H9 (cell line): ENCODE data around the gene SLC9A7. TPM values are rescaled to one million over a fixed set of nuclear protein-coding genes. Genes with fewer than 3 reads are reported as not detected.

Experiments used
- DNase-seq: peaks from one replicate; pipeline ENCODE4 v3.0.0-alpha.2; 2017
- H2AFZ ChIP-seq: one replicate; pipeline ENCODE4 v1.6.1; 2013; ENCODE audit warnings: mild to moderate bottlenecking, low read length, control low read depth, moderate library complexity
- H2AK5ac ChIP-seq: 2 replicates; pipeline ENCODE4 v1.6.1; 2013; ENCODE audit warnings: low read length, control low read depth, mixed read lengths; ENCODE audit not compliant: insufficient read length
- H2BK120ac ChIP-seq: one replicate; pipeline ENCODE4 v1.6.1; 2013; ENCODE audit warnings: low read depth, mild to moderate bottlenecking, low read length, control low read depth, inconsistent platforms; ENCODE audit not compliant: poor library complexity, severe bottlenecking
- H2BK12ac ChIP-seq: 2 replicates; pipeline ENCODE4 v1.6.1; 2013; ENCODE audit warnings: low read length, control low read depth, mixed read lengths, low read depth; ENCODE audit not compliant: insufficient read length
- H2BK15ac ChIP-seq: 2 replicates; pipeline ENCODE4 v1.6.1; 2013; ENCODE audit warnings: low read depth, low read length, control low read depth
- H2BK20ac ChIP-seq: one replicate; pipeline ENCODE4 v1.6.1; 2013; ENCODE audit warnings: low read depth, mild to moderate bottlenecking, low read length, control low read depth, inconsistent platforms; ENCODE audit not compliant: poor library complexity, severe bottlenecking
- H2BK5ac ChIP-seq: 2 replicates; pipeline ENCODE4 v1.6.1; 2013; ENCODE audit warnings: low read length, control low read depth, mixed read lengths; ENCODE audit not compliant: insufficient read length
- H3K14ac ChIP-seq: 2 replicates; pipeline ENCODE4 v1.6.1; 2013; ENCODE audit warnings: low read length, control low read depth; ENCODE audit not compliant: insufficient read depth
- H3K18ac ChIP-seq: 2 replicates; pipeline ENCODE4 v1.6.1; 2013; ENCODE audit warnings: low read depth, mild to moderate bottlenecking, mixed read lengths, low read length, control low read depth; ENCODE audit not compliant: insufficient read length
- H3K23ac ChIP-seq: 2 replicates; pipeline ENCODE4 v1.6.1; 2013; ENCODE audit warnings: low read length, control low read depth, mixed read lengths, low read depth; ENCODE audit not compliant: insufficient read length
- H3K23me2 ChIP-seq: 2 replicates; pipeline ENCODE4 v1.6.1; 2013; ENCODE audit warnings: low read depth, mild to moderate bottlenecking, mixed read lengths, low read length, control low read depth; ENCODE audit not compliant: insufficient read length, poor library complexity, severe bottlenecking
- H3K27ac ChIP-seq: 2 replicates; pipeline ENCODE4 v1.5.1; 2013; ENCODE audit warnings: low read length, control low read depth, mixed read lengths, low read depth; ENCODE audit not compliant: insufficient read length
- H3K27me3 ChIP-seq: 2 replicates; pipeline ENCODE4 v1.6.1; 2013; ENCODE audit warnings: low read length, control low read depth, inconsistent platforms; ENCODE audit not compliant: insufficient read depth
- H3K4ac ChIP-seq: 2 replicates; pipeline ENCODE4 v1.6.1; 2013; ENCODE audit warnings: low read depth, mild to moderate bottlenecking, control low read depth, inconsistent platforms, low read length, moderate library complexity
- H3K4me1 ChIP-seq: 2 replicates; pipeline ENCODE4 v1.6.1; 2013; ENCODE audit warnings: low read length, control low read depth, inconsistent platforms; ENCODE audit not compliant: insufficient read depth
- H3K4me2 ChIP-seq: 2 replicates; pipeline ENCODE4 v1.6.1; 2013; ENCODE audit warnings: low read length, control low read depth, mixed read lengths; ENCODE audit not compliant: insufficient read length, insufficient read depth
- H3K56ac ChIP-seq: 2 replicates; pipeline ENCODE4 v1.6.1; 2013; ENCODE audit warnings: low read depth, mild to moderate bottlenecking, mixed read lengths, low read length, control low read depth; ENCODE audit not compliant: insufficient read length
- H3K79me1 ChIP-seq: 2 replicates; pipeline ENCODE4 v1.6.1; 2013; ENCODE audit warnings: low read depth, mild to moderate bottlenecking, moderate library complexity, low read length, control low read depth, inconsistent platforms; ENCODE audit not compliant: insufficient read depth, poor library complexity, severe bottlenecking
- H3K79me2 ChIP-seq: 2 replicates; pipeline ENCODE4 v1.6.1; 2013; ENCODE audit warnings: low read length, control low read depth, inconsistent platforms; ENCODE audit not compliant: insufficient read depth
- H3K9ac ChIP-seq: 2 replicates; pipeline ENCODE4 v1.6.1; 2013; ENCODE audit warnings: low read length, control low read depth, mixed read lengths; ENCODE audit not compliant: insufficient read length; ENCODE audit errors: extremely low read depth
- H3K9me3 ChIP-seq: one replicate; pipeline ENCODE4 v1.6.1; 2013; ENCODE audit warnings: low read depth, low read length, inconsistent platforms; ENCODE audit not compliant: control insufficient read depth
- H3T11ph ChIP-seq: one replicate; pipeline ENCODE4 v1.6.1; 2013; ENCODE audit warnings: mild to moderate bottlenecking, low read length, control low read depth, inconsistent platforms
- H4K20me1 ChIP-seq: one replicate; pipeline ENCODE4 v1.6.1; 2013; ENCODE audit not compliant: control insufficient read depth, insufficient read length, insufficient read depth
- H4K5ac ChIP-seq: 2 replicates; pipeline ENCODE4 v1.6.1; 2013; ENCODE audit warnings: low read depth, mild to moderate bottlenecking, mixed read lengths, low read length, control low read depth; ENCODE audit not compliant: insufficient read length
- H4K8ac ChIP-seq: replicated peaks from 2 replicates; pipeline ENCODE4 v1.6.1; 2013; ENCODE audit warnings: low read length, control low read depth, mixed read lengths, low read depth; ENCODE audit not compliant: insufficient read length
- H4K91ac ChIP-seq: 2 replicates; pipeline ENCODE4 v1.6.1; 2013; ENCODE audit warnings: low read depth, mild to moderate bottlenecking, moderate library complexity, mixed read lengths, low read length, control low read depth; ENCODE audit not compliant: insufficient read length
- H3K27ac Mint-ChIP-seq, 3 experiments: 2 replicates in 2 of 3; 3 replicates in 1 of 3; pipeline ENCODE4 v1.8.0; 2020 to 2021; ENCODE audit warnings: mixed read lengths in 3 of 3, mild to moderate bottlenecking in 1 of 3, moderate library complexity in 1 of 3
- H3K27me3 Mint-ChIP-seq: 2 replicates; pipeline ENCODE4 v1.8.0; 2021; ENCODE audit warnings: low read depth, mild to moderate bottlenecking, moderate library complexity, mixed read lengths
- H3K36me3 Mint-ChIP-seq, 3 experiments: 2 replicates in 2 of 3; 3 replicates in 1 of 3; pipeline ENCODE4 v1.8.0; 2020 to 2021; ENCODE audit warnings: low read depth in 3 of 3, mixed read lengths in 3 of 3; ENCODE audit not compliant: insufficient read depth in 1 of 3
- H3K4me1 Mint-ChIP-seq, 2 experiments: 2 replicates each; pipeline ENCODE4 v1.8.0; 2020; ENCODE audit warnings: mixed read lengths in 2 of 2
- H3K4me3 Mint-ChIP-seq, 2 experiments: 2 replicates in 1 of 2; 3 replicates in 1 of 2; pipeline ENCODE4 v1.8.0; 2020 to 2021; ENCODE audit warnings: mild to moderate bottlenecking in 2 of 2, mixed read lengths in 2 of 2, moderate library complexity in 1 of 2
- H3K9me3 Mint-ChIP-seq, 2 experiments: 2 replicates in 1 of 2; 3 replicates in 1 of 2; pipeline ENCODE4 v1.8.0; 2020; ENCODE audit warnings: mild to moderate bottlenecking in 2 of 2, mixed read lengths in 2 of 2, moderate library complexity in 1 of 2
- WGBS: extraction: QIAGEN DNeasy Blood & Tissue Kit; methylation state at CpG from one replicate; pipeline ENCODE4 v1.1.7; 2013; ENCODE audit warnings: missing lambda C conversion rate, low lambda C conversion rate, mixed read lengths; ENCODE audit not compliant: insufficient read length; ENCODE audit errors: extremely low coverage; 5-methylcytosine and 5-hydroxymethylcytosine counted together
- total RNA-seq: library from RNA; stranded (reverse); gene quantifications from 2 replicates; pipeline ENCODE4 v1.2.1, GENCODE V29; 2021
- TF ChIP-seq, protein P1 (sequence below): fragments of 200-600 bp; sonication (generic); conservative IDR thresholded peaks from 3 replicates; pipeline ENCODE4 v1.8.0; 2021; ENCODE audit warnings: antibody characterized with exemption, mild to moderate bottlenecking

Gene SLC9A7
- total RNA-seq, 1 experiment from 2014 or later: 5.9 TPM

DNA sequence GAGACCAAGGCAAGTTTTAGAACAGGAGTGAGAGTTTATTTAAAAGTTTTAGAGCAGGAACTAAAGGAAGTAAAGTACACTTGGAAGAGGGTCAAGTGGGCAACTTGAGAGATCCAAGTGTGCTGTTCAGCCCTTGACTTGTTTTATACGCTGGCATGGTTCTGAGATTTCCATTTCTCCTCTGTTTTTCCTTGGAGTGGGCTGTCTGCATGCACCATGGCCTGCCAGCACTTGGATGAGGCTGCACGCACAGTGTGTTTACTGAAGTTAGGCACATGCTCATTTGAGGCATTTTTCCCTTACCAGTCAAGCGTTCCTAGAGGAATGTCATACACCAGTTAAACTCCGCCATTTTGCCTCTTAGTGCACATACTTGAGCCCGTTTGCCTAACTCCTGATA, 205.0 kb downstream of the SLC9A7 start:
- no peaks in the 10 kb centered on the region for H3K4me1 ChIP-seq
- H3K23me2 ChIP-seq: no peaks in the 10 kb centered on the region
- no peak overlapping the region for H3T11ph ChIP-seq
- no peak overlapping the region for H3K56ac ChIP-seq
- no peaks in the 10 kb centered on the region for H4K20me1 ChIP-seq
- H3K79me2 ChIP-seq: no peaks in the 10 kb centered on the region
- TF ChIP-seq, protein P1, sequence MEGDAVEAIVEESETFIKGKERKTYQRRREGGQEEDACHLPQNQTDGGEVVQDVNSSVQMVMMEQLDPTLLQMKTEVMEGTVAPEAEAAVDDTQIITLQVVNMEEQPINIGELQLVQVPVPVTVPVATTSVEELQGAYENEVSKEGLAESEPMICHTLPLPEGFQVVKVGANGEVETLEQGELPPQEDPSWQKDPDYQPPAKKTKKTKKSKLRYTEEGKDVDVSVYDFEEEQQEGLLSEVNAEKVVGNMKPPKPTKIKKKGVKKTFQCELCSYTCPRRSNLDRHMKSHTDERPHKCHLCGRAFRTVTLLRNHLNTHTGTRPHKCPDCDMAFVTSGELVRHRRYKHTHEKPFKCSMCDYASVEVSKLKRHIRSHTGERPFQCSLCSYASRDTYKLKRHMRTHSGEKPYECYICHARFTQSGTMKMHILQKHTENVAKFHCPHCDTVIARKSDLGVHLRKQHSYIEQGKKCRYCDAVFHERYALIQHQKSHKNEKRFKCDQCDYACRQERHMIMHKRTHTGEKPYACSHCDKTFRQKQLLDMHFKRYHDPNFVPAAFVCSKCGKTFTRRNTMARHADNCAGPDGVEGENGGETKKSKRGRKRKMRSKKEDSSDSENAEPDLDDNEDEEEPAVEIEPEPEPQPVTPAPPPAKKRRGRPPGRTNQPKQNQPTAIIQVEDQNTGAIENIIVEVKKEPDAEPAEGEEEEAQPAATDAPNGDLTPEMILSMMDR: no peak
- Mint-ChIP-seq H3K9me3 (peaks cover 66 to 67% of the 10 kb centered on the region in 2 experiments), H3K36me3 (peaks cover 26 to 36% (median 33%) of the 10 kb centered on the region in 3 experiments), H3K27me3 (no peaks in the 10 kb centered on the region), H3K4me3 (no peak overlapping the region), H3K4me1 (peaks cover 12 to 18% of the 10 kb centered on the region in 2 experiments), H3K27ac (no peak overlapping the region; a peak in 1 of 7 replicates)
- H3K79me1 ChIP-seq: no peaks in the 10 kb centered on the region
- no peak overlapping the region for H2AFZ ChIP-seq
- no peak overlapping the region for H2BK15ac ChIP-seq
- H4K91ac ChIP-seq: no peak overlapping the region
- H2BK20ac ChIP-seq: no peak overlapping the region
- no peak overlapping the region for H2BK5ac ChIP-seq
- DNase-seq: no peak
- no CpG with 5 or more reads among the region's 5 CpGs for WGBS
- no peak overlapping the region for H2BK120ac ChIP-seq
- no peak overlapping the region for H2AK5ac ChIP-seq
- H2BK12ac ChIP-seq: no peak overlapping the region
- no peak overlapping the region for H3K4me2 ChIP-seq
- H3K9me3 ChIP-seq: peaks cover 5% of the 10 kb centered on the region
- no peak overlapping the region for H4K8ac ChIP-seq
- no peak overlapping the region for H3K27ac ChIP-seq
- H3K4ac ChIP-seq: no peak overlapping the region
- no peak overlapping the region for H3K18ac ChIP-seq
- no peak overlapping the region for H3K23ac ChIP-seq
- no peak overlapping the region for H3K14ac ChIP-seq
- H4K5ac ChIP-seq: no peak overlapping the region
- H3K27me3 ChIP-seq: no peaks in the 10 kb centered on the region
- H3K9ac ChIP-seq: no peak overlapping the region
